SH-SY5Y (cell line): ENCODE measurements around the gene CACHD1.

Experiments used
- GATA2 ChIP-seq: IDR thresholded peaks from 2 replicates; pipeline ENCODE4 v1.6.1; 2011; ENCODE audit warnings: mild to moderate bottlenecking, low read depth, low read length
- GATA3 ChIP-seq: IDR thresholded peaks from 2 replicates; pipeline ENCODE4 v1.6.1; 2011; ENCODE audit warnings: low read depth, mild to moderate bottlenecking, low read length, moderate library complexity

DNA sequence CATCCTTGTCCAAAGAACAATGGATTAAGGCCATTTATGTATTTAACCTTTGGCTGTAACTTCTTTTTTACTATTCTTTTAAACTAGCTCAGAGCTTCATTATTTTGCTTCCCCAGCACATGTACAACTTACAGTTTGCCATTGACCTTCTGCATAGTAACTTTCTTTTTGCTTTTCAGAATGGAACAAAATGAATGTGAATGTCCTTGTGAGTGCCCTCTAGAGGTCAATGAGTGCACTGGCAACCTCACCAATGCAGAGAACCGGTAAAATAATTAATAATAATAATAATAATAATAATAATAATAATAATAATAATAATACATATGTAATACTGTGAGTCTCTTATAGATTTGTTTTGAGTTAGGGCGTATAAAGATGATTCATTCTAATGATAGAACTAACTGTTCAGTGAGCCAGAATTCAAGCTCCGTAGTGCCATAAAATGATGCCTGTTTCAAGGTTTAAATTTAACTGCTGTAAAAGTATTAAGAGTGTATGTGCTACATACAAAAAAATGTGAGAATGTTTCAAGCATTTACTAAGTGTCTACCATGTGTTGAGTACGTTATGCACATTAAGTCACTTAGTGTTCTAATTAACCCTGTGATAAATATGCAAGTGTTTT lies 205.9 kb downstream of the CACHD1 start:
- TF ChIP-seq GATA3 (no peak), GATA2 (no peak)
